RPMI7951 (cell line): ENCODE measurements around the gene EXD1. TPM values are rescaled to one million over a fixed set of nuclear protein-coding genes. Genes with fewer than 3 reads are reported as not detected.
A peak's percentile ranks its signal among the peaks of the same experiment; 100 is the strongest.
"Not testable (repeated sequence)": the region's sequence is repeated elsewhere in the genome, so short reads cannot be mapped to it uniquely, and the experiment has no call there.

Experiments
- DNase-seq: peaks from one replicate; pipeline ENCODE4 v3.0.0-alpha.2; 2012; ENCODE audit warnings: low read depth
- total RNA-seq: library from RNA; depleted of rRNA; stranded (reverse); fragments of >200 nt; shearing (Covaris generic); gene quantifications from 2 replicates; pipeline ENCODE4 v1.2.3, GENCODE V29; 2014; rRNA removed

Gene EXD1, protein sequence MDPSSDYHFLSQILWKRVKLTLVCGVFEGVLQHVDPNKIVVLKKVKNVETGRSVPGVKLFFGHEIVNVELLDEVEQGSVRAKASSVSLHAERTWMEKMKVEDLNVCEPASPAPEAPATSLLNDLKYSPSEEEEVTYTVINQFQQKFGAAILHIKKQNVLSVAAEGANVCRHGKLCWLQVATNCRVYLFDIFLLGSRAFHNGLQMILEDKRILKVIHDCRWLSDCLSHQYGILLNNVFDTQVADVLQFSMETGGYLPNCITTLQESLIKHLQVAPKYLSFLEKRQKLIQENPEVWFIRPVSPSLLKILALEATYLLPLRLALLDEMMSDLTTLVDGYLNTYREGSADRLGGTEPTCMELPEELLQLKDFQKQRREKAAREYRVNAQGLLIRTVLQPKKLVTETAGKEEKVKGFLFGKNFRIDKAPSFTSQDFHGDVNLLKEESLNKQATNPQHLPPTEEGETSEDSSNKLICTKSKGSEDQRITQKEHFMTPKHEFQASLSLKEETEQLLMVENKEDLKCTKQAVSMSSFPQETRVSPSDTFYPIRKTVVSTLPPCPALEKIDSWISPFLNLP
- not detected in 2 replicates for total RNA-seq

DNA sequence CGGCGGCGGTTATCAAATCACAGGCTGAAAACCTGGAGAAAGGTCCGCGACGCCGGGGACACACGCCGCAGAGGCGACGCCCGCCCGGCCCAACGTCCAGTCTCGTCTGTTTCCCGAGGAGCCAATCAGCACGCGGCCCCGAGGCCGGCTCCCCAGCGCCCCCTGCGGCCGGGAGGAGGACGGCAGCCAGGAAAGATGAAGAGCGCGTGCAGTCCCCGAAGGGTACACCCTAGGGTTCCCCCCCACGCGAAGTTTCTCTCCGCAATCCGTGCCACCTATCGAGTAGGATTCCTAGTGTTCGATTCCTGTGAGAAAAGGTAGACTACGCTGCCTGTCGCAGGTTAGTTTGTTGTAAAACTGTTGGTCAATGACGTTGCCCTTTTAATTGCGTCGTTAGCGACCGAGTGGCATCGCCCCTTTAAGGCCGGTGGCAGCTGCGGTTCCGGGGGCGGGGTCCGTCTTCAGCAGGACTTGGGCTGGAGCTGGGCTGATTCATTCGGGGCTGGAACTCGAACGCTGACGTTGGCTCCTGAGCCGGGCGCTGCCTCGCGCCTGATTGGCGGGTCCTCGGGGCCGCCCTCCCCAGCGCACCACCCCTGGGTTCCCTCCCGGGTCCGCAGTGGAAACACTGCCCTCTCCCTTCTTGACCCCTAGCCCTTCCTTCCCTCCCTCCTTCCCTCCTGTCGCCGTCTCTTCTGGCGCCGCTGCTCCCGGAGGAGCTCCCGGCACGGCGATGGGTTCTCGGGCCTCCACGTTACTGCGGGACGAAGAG lies at the start of gene EXD1, which contains the start of gene CHP1:
Gene EXD1 (minus strand): TSS at position 108 of the 772 bp plus-strand sequence. CDS start 4,182 bp downstream, outside the sequence.
Gene CHP1 (plus strand): TSS at position 619 of the 772 bp plus-strand sequence. CDS start 115 bp downstream, at position 734.
- DNase-seq: peak; percentile 98

DNA sequence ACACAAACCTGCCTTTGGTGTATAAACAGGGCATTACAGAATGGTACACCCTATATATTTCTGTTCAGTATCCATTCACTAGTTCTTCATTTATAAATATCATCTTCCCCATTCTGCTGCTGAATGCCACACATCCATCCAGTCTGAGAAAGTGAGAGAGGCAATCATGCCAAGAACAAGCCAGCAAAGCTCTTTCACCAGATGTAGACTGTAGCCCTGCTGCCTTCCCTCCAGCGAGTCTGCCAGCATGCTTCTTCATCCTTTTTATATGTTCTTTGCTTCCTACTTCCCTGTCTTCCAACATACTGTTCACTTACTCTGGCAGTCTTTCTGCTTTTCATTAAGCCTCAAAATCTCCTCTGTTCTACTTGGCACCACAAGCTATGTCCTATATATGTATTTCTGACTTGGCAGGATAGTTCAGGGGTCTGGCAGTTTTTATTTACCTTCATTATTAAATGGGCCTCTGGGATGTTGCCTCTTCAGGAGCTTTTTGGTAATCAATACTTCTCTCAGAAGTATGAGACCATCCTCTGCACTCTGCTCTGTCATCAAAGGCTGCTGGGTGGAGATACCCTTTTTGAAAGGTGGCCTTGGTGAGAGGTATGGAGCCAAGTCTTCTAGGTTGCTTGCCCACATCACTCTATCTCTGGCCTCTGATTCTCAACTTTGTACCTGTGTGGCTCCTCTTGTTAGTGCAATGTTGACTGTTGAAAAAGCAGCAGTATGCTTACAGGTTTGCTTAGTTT lies 49.2 kb upstream of the EXD1 start:
- DNase-seq: no peak

DNA sequence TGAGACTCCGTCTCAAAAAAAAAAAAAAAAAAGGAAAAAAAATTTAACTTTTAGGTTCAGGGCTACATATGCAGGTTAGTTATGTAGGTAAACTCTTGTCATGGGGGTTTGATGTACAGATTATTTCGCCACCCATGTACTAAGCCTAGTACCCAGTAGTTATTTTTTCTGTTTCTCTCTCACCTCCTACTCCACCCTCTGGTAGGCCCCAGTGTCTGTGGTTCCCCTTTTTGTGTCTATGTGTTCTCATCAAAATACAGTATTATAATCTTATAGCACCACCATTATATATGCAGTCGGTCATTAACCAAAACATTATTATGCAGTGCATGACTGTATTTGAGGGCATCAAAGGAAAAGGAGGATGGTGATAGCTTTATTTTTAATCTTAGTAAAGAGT lies 47.8 kb upstream of the EXD1 start:
- DNase-seq: no peak

DNA sequence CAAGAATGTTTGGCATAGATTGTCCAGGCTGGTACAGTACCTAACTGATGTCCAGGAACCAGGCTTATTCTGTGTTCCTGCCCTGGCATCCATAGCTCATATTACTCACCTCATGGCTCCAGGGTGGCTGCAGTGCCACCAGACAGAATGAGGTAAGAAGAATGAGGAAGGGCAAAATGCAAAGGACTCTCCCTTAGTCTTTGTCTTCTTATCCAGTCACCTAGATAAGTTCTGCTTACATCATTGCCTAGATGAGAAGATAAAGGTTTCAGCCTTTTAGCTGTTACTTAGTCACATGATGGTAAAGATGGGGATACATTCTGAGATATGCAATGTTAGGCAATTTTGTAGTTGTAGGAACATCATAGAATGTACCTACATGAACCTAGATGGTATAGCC lies 46.3 kb upstream of the EXD1 start:
- no peak for DNase-seq

DNA sequence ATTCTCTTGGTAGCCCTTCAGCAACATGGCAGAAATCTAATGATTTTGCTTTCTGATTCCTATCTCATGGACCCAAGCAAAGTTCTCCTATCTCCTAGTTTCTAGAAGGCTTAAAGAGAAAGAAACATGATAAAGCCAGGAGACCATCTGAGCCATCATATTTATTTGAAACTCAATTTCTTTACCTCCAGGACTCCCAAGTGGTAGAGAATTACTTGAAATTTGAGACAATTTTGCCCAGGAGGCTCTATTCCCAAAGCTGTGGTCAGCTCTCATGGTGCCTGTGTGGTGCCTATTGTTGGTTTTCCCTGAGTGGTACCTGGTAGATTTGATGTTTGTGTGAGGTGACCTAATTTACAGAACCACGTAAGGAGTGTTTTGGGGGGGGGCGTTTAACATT lies 39.3 kb upstream of the EXD1 start:
- DNase-seq: no peak

DNA sequence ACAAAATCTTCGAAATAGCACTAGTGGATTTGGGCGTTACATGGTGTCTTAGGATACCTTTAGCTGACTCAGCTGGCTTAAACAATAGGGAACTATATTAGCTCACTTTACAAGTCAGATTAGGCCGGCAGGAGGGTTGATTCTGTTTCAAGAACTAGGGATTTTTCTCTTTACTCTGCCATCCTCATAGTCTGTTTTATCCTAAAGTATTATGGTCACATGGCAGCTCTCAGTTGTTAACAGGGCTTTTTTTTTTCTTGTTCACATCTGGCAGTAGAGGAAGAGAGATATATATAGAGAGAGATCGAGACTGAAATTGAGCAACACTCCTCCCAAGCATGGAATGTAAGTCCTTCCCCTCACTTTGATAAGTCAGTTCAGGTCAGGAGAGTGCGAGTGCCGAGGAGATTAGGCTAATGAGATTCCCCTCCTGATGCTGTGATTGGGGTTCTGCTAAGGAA lies 33.4 kb upstream of the EXD1 start:
- DNase-seq: no peak

DNA sequence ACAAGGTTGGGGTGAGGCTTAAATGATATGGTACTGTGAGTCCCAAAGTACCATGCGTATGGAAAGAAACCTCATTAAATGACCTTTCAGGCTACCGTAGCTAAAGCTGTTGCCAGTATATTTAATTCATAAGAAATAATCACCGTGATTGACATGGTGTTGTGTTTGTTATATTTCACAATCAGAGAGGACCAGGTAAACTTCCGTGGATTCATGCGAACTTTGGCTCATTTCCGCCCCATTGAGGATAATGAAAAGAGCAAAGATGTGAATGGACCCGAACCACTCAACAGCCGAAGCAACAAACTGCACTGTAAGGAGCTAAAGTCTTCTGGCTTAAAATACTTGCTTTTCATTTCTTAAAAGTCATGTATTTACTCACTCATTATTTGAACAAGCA lies 32.0 kb upstream of the EXD1 start:
- DNase-seq: no peak

DNA sequence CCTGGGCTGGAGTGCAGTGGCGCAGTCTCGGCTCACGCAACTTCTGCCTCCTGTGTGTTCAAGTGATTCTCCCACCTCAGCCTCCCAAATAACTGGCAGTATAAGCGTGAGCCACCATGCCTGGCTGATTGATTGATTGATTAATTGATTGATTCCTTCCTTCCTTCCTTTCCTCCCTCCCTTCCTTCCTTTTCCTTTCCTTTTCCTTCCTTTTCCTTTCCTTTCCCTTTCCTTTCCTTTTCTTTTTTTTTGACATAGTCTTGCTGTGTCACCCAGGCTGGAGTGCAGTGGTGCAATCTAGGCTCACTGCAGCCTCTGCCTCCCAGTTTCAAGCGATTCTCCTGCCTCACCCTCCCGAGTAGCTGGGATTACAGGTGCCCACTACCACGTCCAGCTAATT lies 30.4 kb upstream of the EXD1 start:
- DNase-seq: not testable (repeated sequence)

DNA sequence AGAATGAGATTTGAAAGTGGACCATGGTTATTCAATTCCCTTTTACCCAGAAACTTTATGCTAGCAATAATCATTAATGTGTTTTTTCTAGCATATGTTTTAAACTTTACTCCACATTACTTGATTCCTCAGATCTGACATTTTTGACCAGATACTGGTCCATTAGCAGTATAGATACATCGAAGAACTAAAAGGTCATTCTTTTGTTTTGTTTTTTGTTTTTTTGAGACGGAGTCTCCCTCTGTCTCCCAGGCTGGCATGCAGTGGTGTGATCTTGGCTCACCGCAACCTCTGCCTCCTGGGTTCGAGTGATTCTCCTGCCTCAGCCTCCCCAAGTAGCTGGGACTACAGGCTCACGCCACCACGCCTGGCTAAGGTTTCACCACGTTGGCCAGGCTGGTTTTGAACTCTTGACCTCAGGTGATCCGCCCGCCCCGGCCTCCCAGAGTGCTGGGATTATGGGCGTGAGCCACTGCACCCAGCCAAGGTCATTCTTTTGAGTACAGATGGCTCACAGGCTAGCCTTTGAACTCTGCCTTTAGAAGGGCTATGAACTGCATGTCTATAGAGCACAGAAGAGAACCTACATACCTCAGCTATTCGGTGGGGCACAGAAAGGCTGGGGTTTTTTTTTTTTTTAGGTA lies 29.1 kb upstream of the EXD1 start:
- no peak for DNase-seq

DNA sequence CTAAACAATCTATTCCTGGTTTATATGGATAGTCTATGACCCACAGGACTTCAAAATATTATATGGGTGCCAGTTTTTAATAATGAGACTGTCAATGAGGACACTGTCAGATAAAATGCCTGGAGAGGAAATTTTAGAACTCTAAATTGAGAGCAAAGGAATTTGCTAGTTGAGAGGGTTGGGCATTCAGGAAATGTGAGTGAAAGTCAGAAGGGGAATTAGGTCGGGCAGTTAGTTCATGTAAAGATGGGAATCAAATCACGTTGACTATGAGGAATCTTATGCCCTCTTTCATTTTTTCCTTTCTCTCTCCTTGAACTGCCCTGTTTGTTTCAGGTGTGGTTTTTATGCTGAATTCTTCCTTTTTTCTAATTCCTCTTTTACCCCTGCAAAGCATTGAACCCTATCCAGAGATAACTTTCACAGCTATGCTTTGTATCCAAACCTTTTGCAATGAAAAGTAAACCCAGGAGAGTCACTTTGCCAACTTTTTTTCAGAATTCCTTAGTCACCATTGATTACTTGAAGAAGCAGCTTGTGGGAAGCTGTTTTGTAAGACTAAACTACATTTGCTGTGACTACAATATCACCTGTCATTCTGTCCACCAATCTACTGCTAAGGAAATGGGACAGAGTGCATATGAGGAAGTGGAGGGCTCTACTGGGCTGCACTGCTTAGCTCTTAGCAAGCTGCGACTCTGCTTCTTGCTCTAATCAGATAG lies 28.4 kb upstream of the EXD1 start:
- no peak for DNase-seq

DNA sequence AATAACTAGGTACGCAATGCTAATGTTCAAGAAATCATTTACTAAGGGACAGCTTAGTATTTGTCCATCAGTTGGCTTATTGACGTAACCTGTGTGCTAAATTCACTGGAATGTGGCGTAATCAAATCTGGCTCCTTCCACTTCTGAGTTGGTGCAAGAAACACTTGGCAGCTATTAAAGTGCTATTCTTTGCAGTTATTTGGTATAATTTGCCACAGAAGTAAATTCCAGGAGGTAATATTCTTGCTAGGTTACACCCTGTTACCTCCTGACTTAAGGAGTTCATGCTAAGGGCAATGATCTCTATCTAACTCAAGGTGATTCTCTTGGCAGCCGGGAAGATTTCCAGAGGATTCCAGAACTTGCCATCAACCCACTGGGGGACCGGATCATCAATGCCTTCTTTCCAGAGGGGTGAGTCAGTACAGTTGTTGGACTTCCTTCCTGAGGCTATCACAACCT lies 26.1 kb upstream of the EXD1 start:
- DNase-seq: no peak

DNA sequence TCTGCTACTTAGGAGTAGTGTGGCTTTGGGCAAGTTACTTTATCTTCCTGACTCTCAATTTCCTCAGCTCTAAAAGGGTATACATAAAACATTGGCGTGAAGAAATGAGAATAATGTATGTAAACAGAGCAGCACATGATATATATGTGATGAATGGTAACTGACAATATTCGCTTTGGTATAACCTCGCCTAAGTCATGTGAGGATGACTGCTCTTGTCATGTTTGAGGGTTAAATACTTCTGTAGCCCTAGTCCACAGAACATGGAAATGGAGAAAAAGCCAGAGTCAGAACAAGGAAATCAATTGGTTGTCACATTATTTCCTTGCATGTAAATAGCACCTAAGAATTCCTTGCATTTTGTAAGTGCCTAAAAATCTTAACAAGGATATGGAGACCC lies 25.5 kb upstream of the EXD1 start:
- no peak for DNase-seq

DNA sequence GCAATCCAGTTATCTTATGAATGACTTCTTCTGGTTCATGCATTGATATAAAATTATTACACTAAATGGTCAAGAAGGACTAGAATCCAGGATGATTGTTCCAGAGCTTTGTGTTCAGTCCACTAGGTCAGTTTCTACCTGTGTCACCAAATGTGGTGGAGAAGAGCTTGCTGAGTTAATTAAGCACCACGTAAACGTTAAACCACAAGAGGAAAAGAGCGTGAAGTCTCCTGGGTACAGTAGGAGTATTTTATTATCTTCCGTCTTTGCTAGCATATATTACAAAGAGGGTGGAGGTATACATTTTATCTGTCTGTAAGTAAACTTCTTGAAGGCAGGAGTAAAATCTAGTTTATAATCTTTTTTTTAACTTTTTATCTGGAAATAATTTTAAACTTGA lies 24.0 kb upstream of the EXD1 start:
- no peak for DNase-seq

DNA sequence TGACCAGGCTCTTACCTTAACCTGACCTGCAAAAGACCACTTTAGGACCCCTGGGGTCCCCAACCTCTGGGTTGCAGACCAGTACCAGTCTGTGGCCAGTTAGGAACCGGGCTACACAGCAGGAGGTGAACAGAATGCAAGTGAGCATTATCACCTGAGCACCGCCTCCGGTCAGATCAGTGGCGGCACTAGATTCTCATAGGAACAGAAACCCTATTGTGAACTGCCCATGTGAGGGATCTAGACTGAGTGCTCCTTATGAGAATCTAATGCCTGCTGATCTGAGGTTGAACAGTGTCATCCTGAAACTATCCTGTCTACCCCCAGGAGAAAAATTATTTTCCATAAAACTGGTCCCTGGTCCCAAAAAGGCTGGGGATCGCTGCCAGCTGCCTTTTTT lies 20.9 kb upstream of the EXD1 start:
- DNase-seq: no peak

DNA sequence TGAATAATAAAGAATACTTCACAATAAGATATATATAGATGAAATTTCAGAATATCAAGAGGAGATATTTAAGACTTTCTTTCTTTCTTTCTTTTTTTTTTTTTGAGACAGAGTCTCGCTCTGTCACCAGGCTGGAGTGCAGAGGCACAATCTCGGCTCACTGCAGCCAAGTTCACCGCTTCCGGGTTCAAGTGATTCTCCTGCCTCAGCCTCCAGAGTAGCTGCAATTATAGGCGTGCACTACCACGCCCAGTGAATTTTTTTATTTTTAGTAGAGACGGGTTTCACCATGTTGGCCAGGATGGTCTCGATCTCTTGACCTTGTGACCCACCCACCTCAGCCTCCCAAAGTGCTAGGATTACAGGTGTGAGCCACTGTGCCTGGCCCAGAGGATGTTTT lies 20.2 kb upstream of the EXD1 start:
- not testable (repeated sequence) for DNase-seq

DNA sequence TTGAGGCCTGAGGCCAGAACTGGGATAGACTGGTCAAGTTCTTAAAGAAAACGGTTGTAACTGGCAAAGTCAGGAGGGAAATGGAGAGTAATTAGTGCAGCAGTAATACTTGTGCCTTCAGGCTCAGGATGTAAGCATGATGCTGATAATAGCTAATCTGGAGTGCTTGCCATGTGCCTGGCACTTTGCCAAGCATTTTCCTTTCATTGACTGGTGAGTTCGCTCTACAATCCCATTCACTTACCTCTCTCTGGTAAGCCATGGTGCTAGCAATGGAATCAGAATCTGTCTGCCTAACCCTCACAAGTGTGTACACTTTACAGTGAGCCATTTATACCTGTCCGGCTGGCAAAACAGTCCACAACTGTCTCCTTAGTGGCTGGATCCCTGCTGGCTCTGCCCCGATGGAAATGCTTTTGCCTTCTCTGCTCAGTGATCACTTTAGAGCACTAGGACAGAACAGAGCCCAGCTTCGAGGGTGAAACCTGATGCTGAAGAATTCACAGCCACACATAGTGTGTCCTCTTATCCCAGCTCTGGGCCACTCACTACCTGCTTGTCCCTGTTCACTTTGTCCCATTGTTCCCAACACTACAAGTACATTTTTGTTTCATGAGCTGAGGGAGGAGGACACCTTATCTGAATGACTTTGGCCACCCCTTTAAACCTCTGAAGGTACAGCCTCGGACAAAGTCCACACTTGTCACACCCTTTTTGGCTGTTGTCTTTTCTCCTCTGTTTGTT lies 10.8 kb upstream of the EXD1 start:
- peak; percentile 53 for DNase-seq

DNA sequence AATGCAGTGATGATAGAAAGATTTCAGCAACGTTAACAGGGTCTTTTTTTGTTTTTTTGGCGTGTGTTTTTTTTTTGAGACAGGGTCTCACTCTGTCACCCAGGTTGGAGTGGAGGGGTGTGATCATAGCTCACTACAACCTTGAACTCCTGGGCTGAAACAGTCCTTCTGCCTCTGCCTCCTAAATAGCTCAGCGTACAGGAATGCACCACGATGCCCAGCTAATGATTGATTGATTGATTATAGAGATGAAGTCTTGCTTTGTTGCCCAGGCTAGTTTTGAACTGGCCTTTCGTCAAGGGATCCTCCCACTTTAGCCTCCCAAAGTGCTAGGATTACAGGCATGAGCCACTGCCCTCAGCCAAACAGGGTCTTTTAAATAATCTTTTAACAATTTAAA lies 7.5 kb upstream of the EXD1 start:
- DNase-seq: no peak

DNA sequence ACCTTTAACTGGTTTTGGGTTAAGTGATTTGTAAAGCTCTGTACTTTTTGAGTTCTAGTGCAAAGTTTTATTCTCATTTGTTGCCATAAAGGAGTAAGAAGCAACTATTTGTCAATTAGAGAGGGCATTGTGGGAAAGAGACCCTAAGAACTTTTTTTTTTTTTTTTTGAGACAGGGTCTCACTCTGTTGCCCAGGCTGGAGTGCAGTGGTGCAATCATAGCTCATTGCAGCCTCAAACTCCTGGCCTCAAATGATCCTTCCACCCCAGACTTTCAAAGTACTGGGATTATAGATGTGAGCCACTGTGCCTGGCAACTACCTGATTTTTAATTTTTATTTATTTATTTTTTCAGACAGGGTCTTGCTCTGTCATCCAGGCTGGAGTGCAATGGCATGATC lies 5.4 kb upstream of the EXD1 start:
- no peak for DNase-seq

DNA sequence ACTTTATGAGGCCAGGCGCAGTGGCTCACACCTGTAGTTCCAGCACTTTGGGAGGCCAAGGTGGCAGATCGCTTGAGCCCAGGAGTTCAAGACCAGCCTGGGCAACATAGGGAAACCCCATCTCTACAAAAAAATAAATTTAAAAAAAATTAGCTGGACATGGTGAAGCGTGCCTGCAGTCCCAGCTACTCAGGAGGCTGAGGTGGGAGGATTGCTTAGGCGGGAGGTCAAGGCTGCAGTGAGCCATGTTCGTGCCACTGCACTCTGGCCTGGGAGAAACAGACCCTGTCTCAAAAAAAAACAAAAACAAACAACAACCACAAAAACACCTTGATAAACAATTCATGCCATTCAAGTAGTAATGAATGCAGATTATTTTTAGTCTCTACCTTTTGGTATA lies 4.7 kb upstream of the EXD1 start:
- not testable (repeated sequence) for DNase-seq

DNA sequence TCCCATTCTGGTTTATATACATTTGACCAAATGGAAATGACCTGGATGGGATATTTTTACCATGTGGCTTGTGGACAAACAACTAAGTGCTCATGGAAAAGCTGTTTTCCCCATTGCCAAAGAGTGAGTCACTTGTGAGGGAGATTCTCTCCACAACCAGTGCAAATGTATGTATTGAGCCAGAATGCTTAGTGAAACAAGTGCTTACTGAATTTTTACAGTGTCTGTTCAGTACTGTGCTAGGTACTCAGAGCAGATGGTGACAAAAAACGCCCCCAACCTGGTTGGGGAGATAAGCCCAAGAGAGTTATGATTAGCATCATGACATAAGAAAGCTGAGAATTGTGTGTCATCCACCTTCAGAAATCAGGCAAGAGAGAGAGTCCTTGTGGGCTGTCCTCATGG lies 2.8 kb upstream of the EXD1 start:
- peak; percentile 65 for DNase-seq
